Measurements from ENCODE around the gene NOC4L.

DNA sequence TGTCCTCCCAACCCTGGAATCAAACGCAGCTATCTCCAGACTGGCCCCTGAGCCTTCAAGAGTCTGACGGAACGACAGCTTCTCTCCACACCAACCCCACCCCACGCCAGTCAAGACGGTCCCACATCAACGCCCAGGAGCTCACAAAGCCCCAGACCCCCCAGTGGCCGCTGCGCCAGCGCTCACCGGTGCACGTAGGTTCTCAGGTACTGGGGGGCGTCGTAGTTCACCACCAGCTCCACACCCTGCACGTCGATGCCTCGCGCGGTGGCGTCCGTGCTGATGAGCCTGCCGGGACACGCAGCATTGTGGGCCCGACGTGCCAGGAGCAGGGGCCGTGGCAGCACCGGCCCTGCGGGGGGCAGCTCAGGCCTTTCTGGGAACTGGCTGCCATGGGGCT is 4.3 kb upstream of the NOC4L start:
- TF ChIP-seq MXI1 (IDR thresholded peaks at IDR 0.05; ENCODE audit: low read depth, low read length): no peak
- no peak for TF ChIP-seq POLR2AphosphoS5 (IDR thresholded peaks at IDR 0.05; ENCODE audit: low read depth, low read length)
- no peak for TF ChIP-seq GATA2 (CRISPR knock-in tag; IDR thresholded peaks at IDR 0.05)
- TF ChIP-seq, protein P1, sequence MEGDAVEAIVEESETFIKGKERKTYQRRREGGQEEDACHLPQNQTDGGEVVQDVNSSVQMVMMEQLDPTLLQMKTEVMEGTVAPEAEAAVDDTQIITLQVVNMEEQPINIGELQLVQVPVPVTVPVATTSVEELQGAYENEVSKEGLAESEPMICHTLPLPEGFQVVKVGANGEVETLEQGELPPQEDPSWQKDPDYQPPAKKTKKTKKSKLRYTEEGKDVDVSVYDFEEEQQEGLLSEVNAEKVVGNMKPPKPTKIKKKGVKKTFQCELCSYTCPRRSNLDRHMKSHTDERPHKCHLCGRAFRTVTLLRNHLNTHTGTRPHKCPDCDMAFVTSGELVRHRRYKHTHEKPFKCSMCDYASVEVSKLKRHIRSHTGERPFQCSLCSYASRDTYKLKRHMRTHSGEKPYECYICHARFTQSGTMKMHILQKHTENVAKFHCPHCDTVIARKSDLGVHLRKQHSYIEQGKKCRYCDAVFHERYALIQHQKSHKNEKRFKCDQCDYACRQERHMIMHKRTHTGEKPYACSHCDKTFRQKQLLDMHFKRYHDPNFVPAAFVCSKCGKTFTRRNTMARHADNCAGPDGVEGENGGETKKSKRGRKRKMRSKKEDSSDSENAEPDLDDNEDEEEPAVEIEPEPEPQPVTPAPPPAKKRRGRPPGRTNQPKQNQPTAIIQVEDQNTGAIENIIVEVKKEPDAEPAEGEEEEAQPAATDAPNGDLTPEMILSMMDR (IDR thresholded peaks at IDR 0.05): no peak
- no peak for TF ChIP-seq EP300 (IDR thresholded peaks at IDR 0.05; ENCODE audit: borderline replicate concordance in 1 of 2, low read depth in 1 of 2, low read length in 1 of 2)

All from SK-N-SH (cell line).